HG02642 (cell line): Measurements from ENCODE around the gene NPHP3.
"Not testable (repeated sequence)": the region's sequence is repeated elsewhere in the genome, so short reads cannot be mapped to it uniquely, and the experiment has no call there.

Source experiments
- ATAC-seq: cut with Tn5 transposase; IDR thresholded peaks from one replicate; pipeline ENCODE4 v1.9.1; 2021; ENCODE audit warnings: mild to moderate bottlenecking; ENCODE audit not compliant: unreplicated experiment, poor library complexity

NPHP3 gene

GRCh38 chr3:132722165-132723023 lies at the start of gene NPHP3:
Gene NPHP3, minus strand, starts transcription at chr3:132722409. Its CDS starts 54 bp downstream, at chr3:132722355.
- ATAC-seq, result peak; percentile 86

GRCh38 chr3:132758740-132759139 lies 36.5 kb upstream of the NPHP3 start:
- ATAC-seq, result no peak

- ATAC-seq, result no peak
Observed at GRCh38 chr3:132756108-132756650, 34.0 kb upstream of the NPHP3 start.

GRCh38 chr3:132753946-132754345 lies 31.7 kb upstream of the NPHP3 start:
- no peak for ATAC-seq

- ATAC-seq, result no peak
Observed at GRCh38 chr3:132749786-132750185, 27.6 kb upstream of the NPHP3 start.

- ATAC-seq, result not testable (repeated sequence)
Observed at GRCh38 chr3:132746720-132747119, 24.5 kb upstream of the NPHP3 start.

DNA sequence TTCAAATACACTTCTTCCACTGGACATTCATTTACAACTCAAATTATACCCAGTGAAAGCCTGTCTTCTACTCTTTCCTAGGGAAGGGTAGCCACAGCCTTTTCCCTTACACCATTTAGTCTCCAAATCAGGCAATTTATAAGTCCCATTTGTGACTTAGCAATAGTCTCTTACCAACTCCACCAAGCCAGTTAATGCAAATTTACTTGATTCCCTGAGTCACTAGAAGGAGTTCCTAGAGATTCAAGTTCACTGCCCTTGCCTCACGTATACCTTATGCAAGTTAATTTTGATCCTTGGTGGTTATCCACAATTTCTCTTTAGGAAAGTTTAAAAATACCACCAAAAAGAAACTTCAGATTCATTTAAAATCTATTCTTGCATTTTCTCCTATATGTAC lies 16.1 kb upstream of the NPHP3 start:
- no peak for ATAC-seq

GRCh38 chr3:132735589-132735988 lies 13.4 kb upstream of the NPHP3 start:
- ATAC-seq, result no peak

DNA sequence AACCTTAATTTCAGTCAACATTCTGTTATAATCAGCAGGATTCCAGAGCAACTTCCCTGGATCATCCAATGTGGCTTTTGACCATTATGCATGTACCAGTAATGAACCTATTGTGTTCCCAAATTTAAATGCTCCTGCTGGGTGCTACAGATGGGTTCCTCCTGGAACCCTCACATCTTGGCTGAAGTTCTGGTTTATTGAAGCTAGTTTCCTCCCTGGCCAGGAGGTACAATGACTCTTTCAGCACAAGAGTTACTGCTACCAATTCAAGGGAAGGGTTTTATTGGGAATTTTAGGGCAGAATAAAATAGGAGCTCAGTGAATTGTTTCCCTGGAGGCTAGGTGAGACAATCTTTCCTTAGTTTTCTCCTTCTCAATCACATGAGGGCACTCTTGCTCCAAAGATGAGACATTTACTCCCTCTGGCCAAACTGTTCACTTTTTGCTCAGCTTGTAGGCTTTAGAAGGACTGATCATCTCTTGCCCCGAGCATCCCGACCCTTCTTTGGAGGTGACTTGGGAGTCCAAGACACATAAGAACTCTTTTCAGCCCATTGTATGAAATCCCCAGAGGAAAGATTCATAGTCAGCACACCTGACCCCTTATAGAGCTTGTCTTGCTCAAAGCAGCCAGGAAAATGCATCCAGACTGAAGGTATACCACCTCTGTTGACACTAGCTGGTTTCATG lies 8.8 kb upstream of the NPHP3 start:
- ATAC-seq, result no peak

DNA sequence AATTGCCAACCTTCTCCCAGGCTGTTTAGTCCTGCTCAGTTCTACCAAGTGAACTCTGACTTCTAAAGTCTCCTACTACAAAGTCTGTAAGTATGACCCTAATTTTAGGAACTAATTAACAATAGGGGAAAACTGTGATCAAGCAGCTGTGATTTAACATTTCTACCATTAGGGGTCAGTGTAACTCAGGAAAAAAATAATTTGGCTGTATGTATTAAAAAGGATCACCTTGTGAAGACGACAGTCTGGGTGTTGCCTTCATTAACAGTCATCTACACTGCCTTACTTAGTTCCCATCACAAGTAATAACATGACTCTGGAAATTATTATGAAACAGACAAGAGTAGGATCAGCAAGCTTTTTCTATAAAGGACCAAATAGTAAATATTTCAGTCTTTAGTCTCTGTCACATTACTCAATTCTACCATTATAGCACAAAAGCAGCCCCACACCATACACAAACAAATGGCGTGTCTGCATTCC lies 4.2 kb upstream of the NPHP3 start:
- ATAC-seq, result no peak

DNA sequence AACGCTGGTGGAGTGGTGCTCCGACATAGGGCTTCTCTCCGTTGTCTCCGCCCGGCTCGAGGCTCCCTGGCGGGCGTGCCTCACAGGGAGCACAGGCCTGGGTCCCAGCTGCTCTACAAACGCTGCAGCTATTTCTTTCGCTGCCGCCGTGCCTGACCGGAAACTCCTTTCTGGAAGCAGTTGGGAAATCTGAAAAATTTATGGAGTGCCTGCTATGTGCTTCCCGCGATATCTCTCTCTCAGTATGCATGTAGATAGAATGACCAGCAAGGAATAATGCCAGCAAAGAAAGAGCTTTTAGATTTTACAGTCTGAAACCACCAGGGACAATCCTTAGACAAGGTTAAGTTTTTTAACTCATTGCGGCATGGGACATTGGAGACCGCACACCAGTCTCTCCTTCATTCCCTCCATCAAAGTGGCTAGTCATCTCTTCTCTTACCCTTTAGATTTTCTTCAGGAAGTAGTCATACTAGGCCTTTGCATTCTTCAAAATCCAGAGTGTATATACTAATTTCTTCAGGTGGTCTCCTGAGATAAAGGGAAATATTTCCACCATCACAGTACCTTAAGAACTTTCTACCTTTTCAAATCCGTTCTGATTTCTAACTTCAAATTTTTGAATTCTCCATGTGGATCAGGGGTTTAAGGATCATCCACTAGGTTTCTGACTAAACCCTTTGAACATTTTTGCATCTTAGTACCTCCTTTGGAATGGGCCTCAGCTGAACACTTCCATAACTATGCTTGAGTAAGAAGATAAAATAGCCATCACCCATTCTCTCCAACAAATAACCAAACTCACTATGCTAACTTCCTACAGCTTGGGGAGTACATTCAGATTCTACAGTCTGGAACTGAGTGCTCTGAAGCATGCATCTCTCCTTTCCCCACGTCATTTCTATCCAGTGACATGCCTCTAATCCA lies 1.1 kb upstream of the NPHP3 start:
- ATAC-seq, result peak; percentile 1

DNA sequence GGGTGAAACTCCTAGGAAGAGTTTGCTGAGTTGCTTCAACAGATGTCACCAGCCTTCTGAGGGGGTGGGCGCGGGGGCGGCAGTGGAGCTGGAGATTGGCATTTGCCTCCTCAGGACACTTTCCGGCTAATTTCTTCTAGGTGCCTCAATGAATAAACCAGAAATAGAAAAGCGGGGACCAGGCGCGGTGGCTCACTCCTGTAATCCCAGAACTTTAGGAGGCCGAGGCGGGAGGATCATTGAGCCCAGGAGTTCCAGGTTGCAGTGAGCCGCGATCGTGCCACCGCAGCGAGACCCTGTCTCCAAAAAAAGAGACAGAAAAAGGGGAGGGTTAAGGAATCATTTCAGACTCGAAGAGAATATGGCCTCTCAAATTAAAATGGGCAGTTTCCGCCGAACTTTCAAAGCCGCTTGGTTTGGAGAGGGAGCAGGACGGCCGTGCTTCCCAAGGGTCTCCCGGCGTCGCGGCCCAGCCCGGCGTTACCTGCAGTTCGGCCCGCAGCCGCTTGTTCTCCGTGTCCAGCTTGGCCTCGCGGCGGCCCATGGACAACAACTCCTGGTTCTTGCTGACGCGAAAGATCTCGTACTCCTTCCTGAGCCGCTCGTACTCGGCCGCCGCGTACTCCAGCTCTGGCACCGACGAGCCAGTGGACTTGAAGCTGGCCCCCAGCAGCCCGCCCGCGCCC lies 587 bp downstream of the NPHP3 start:
- ATAC-seq, result no peak

GRCh38 chr3:132720228-132720627 lies 2.0 kb downstream of the NPHP3 start:
- no peak for ATAC-seq

GRCh38 chr3:132716372-132716771 lies 5.8 kb downstream of the NPHP3 start:
- ATAC-seq, result no peak

- ATAC-seq, result no peak
Observed at GRCh38 chr3:132713977-132714727, 8.1 kb downstream of the NPHP3 start.

DNA sequence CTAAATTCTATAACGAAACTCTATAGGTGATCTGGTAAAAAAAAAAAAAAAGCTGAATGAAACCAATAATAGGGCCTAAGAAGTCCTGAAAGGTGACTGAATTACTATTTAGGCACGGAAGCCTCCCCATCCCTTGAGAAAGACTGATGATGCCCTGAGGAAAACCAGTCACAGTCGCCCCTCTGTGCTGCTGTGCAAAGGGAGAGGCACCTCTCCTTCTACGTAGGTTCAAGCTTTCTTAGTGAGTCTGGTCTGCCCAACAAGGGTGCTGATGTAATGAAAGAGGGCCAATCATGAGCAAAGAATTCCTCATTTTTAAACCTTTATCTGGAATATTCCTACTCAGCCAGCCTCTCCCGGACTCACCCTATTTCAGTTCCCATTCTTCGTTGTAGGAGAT lies 11.9 kb downstream of the NPHP3 start:
- no peak for ATAC-seq

DNA sequence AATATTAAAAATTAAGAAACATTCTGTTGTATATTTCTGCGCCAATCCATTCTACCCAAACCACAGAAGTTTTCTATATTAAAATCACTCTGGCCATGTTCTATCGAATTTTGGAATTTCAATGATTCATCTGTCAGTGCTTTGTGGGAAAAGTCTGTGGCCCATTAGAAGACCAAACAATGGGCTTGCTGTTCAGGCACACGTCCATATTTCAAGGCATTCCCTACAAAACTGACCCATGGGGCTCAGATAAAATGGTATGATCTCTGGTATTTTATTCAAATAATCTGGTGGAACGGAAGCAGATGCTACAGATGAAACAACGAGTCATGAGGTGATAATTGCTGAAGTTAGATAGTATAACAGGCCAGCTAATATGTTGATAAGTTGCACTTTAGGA lies 12.4 kb downstream of the NPHP3 start:
- no peak for ATAC-seq

DNA sequence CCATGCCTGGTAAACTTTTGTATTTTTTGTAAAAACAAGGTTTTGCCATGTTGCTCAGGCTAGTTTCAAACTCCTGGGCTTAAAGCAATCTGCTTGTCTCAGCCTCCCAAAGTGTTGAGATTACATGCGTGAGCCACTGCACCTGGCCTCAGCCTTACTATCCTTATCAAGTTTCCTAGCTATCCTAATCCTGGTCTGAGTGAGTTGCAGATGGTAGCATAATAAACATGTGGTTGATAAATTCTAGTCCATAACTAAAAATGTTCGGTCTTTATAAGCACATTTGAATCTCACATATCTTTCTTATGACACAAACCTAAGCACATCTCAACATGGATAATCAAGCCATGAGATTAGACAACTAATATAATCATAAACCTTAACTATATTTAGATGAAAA lies 18.5 kb downstream of the NPHP3 start:
- ATAC-seq, result no peak

DNA sequence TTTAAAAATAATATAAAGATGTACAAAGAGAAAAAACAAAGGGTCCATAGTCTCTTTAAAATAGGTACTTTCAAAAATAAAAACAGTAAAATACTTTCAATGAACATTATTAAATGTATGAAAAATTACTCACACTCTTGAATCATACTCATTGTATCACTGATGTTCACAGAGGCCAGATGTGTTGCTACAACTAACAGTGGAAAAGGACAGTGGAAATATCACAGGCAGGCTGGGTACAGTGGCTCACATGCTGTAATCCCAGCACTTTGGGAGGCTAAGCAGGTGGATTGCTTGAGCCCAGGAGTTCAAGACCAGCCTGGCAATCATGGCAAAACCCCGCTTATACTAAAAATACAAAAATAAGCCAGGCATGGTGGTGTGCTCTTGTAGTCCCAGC lies 26.8 kb downstream of the NPHP3 start:
- ATAC-seq, result no peak
